DOHH2 (cell line): ENCODE measurements around the gene ELFN1.

Experiments used
- H3F3A ChIP-seq: fragments of 200-600 bp; sonication (generic), shearing (Covaris generic); 2 replicates; pipeline ENCODE4 v1.6.0; 2016; ENCODE audit warnings: antibody characterized with exemption, mild to moderate bottlenecking; ENCODE audit not compliant: control insufficient read depth, insufficient read depth
- H3K27ac ChIP-seq: fragments of 200-600 bp; sonication (generic); 2 replicates; pipeline ENCODE4 v1.5.1; 2014; ENCODE audit warnings: low read depth, mild to moderate bottlenecking, low read length, moderate library complexity
- H3K27me3 ChIP-seq: fragments of 200-600 bp; sonication (generic); 2 replicates; pipeline ENCODE4 v1.6.1; 2014; ENCODE audit warnings: mild to moderate bottlenecking, low read length, mixed read lengths; ENCODE audit not compliant: control insufficient read depth
- H3K36me3 ChIP-seq: fragments of 200-600 bp; sonication (generic); 2 replicates; pipeline ENCODE4 v1.6.1; 2014; ENCODE audit warnings: mild to moderate bottlenecking, low read length, moderate library complexity, mixed read lengths; ENCODE audit not compliant: control insufficient read depth
- H3K4me1 ChIP-seq: fragments of 200-600 bp; sonication (generic); 2 replicates; pipeline ENCODE4 v1.6.1; 2014; ENCODE audit warnings: mild to moderate bottlenecking, low read length, mixed read lengths; ENCODE audit not compliant: control insufficient read depth
- H3K4me2 ChIP-seq: fragments of 200-600 bp; sonication (generic); 2 replicates; pipeline ENCODE4 v1.6.0; 2014; ENCODE audit warnings: mild to moderate bottlenecking, low read length, moderate library complexity
- H3K4me3 ChIP-seq: fragments of 200-600 bp; sonication (generic); 2 replicates; pipeline ENCODE4 v1.5.1; 2014; ENCODE audit warnings: mild to moderate bottlenecking, low read length, mixed read lengths
- H3K79me2 ChIP-seq: fragments of 200-600 bp; sonication (generic); 2 replicates; pipeline ENCODE4 v1.6.1; 2014; ENCODE audit warnings: mild to moderate bottlenecking, low read length, mixed read lengths; ENCODE audit not compliant: control insufficient read depth
- H3K9me2 ChIP-seq: fragments of 200-600 bp; sonication (generic); replicated peaks from 2 replicates; pipeline ENCODE4 v1.6.1; 2014; ENCODE audit warnings: mild to moderate bottlenecking, low read length, mixed read lengths; ENCODE audit not compliant: control insufficient read depth
- H3K9me3 ChIP-seq: fragments of 200-600 bp; sonication (generic); 2 replicates; pipeline ENCODE4 v1.6.1; 2014; ENCODE audit warnings: antibody characterized with exemption, low read length, mixed read lengths; ENCODE audit not compliant: control insufficient read depth, insufficient read depth
- H4K20me1 ChIP-seq: fragments of 200-600 bp; sonication (generic); 2 replicates; pipeline ENCODE4 v1.6.0; 2014; ENCODE audit warnings: low read depth, mild to moderate bottlenecking, antibody characterized with exemption, low read length, moderate library complexity; ENCODE audit not compliant: control insufficient read depth, insufficient read depth
- CTCF ChIP-seq: fragments of 200-600 bp; sonication (generic); IDR thresholded peaks from one replicate; pipeline ENCODE4 v1.5.1; 2014; ENCODE audit warnings: antibody characterized with exemption, mild to moderate bottlenecking, low read depth, low read length; ENCODE audit not compliant: poor library complexity, severe bottlenecking
- EZH2phosphoT487 ChIP-seq: fragments of 200-600 bp; sonication (generic); IDR thresholded peaks from 2 replicates; pipeline ENCODE4 v1.6.1; 2017; ENCODE audit warnings: borderline replicate concordance, mild to moderate bottlenecking, antibody characterized with exemption, low read length, moderate library complexity, mixed read lengths

Gene ELFN1

GRCh38 chr7:1641661-1642260, 28.3 kb upstream of the ELFN1 start:
- H3K9me3 ChIP-seq: no peaks in the 10 kb centered on the region
- H3K4me3 ChIP-seq: no peak overlapping the region
- no peak overlapping the region for H3K27ac ChIP-seq
- H3K27me3 ChIP-seq: 0 out of 2 replicates have a peak, but pooled peaks cover 2% of the 10 kb centered on the region
- H3K9me2 ChIP-seq: no peaks in the 10 kb centered on the region
- H3K36me3 ChIP-seq: no peaks in the 10 kb centered on the region
- H3K4me1 ChIP-seq: no peaks in the 10 kb centered on the region
- no peaks in the 10 kb centered on the region for H3K79me2 ChIP-seq
- TF ChIP-seq EZH2phosphoT487 (no peak), CTCF (no peak)
- no peaks in the 10 kb centered on the region for H4K20me1 ChIP-seq
- H3F3A ChIP-seq: no peaks in the 10 kb centered on the region
- H3K4me2 ChIP-seq: no peak overlapping the region

GRCh38 chr7:1642291-1642731, 27.8 kb upstream of the ELFN1 start:
- H3K4me2 ChIP-seq: no peak overlapping the region

GRCh38 chr7:1643270-1644092, 26.6 kb upstream of the ELFN1 start:
- Histone ChIP-seq H3K4me3 (no peak overlapping the region), H3K79me2 (no peaks in the 10 kb centered on the region), H3K4me2 (no peak overlapping the region), H3K27me3 (0 out of 2 replicates have a peak, but pooled peaks cover 2% of the 10 kb centered on the region), H3K4me1 (no peaks in the 10 kb centered on the region), H4K20me1 (no peaks in the 10 kb centered on the region), H3K9me3 (no peaks in the 10 kb centered on the region), H3F3A (no peaks in the 10 kb centered on the region), H3K27ac (no peak overlapping the region), H3K36me3 (no peaks in the 10 kb centered on the region), H3K9me2 (no peaks in the 10 kb centered on the region)
- TF ChIP-seq CTCF (no peak), EZH2phosphoT487 (no peak)

More at GRCh38 chr7:1642291-1642731, 27.8 kb upstream of the ELFN1 start:
- no peaks in the 10 kb centered on the region for H4K20me1 ChIP-seq
- H3K9me2 ChIP-seq: no peaks in the 10 kb centered on the region
- H3K27ac ChIP-seq: no peak overlapping the region
- H3K27me3 ChIP-seq: 0 out of 2 replicates have a peak, but pooled peaks cover 2% of the 10 kb centered on the region
- H3K36me3 ChIP-seq: no peaks in the 10 kb centered on the region
- H3K4me3 ChIP-seq: no peak overlapping the region
- no peaks in the 10 kb centered on the region for H3K4me1 ChIP-seq
- H3K9me3 ChIP-seq: no peaks in the 10 kb centered on the region
- no peaks in the 10 kb centered on the region for H3F3A ChIP-seq
- H3K79me2 ChIP-seq: no peaks in the 10 kb centered on the region
- no peak for TF ChIP-seq EZH2phosphoT487
- no peak for TF ChIP-seq CTCF
